AG09309 (cell line): ENCODE data around the gene COX20.
"Not testable (repeated sequence)": the region's sequence is repeated elsewhere in the genome, so short reads cannot be mapped to it uniquely, and the experiment has no call there.

ENCODE experiments used
- DNase-seq: peaks from one replicate; pipeline ENCODE4 v3.0.0-alpha.2; 2010; ENCODE audit warnings: low read depth
- H3K4me3 ChIP-seq: 2 replicates; pipeline ENCODE4 v1.5.1; 2011; ENCODE audit warnings: mild to moderate bottlenecking, low read depth, low read length, moderate library complexity; ENCODE audit not compliant: control insufficient read depth
- CTCF ChIP-seq: IDR thresholded peaks from 2 replicates; pipeline ENCODE4 v1.5.1; 2011; ENCODE audit warnings: mild to moderate bottlenecking, low read depth, low read length, inconsistent platforms; ENCODE audit not compliant: insufficient read depth, control insufficient read depth; ENCODE audit errors: missing control alignments

Gene COX20

DNA sequence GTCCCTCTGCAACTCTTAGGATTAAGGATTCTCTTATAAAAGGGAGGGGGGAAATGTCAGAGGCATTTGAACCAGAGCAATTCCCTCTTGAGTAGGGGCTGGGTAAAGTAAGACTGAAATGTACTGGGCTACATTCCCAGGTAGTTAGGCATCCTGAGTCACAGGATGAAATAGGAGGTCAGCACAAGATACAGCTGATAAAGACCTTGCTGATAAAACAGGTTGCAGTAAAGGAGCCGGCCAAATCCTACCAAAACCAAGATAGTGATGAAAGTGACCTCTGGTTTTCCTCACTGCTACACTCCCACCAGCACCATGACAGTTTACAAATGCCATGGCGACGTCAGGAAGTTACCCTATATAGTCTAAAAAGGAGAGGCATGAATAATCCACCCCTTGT, 14.3 kb upstream of the COX20 start:
- no peak for TF ChIP-seq CTCF
- H3K4me3 ChIP-seq, result no peak overlapping the region
- DNase-seq, result no peak

DNA sequence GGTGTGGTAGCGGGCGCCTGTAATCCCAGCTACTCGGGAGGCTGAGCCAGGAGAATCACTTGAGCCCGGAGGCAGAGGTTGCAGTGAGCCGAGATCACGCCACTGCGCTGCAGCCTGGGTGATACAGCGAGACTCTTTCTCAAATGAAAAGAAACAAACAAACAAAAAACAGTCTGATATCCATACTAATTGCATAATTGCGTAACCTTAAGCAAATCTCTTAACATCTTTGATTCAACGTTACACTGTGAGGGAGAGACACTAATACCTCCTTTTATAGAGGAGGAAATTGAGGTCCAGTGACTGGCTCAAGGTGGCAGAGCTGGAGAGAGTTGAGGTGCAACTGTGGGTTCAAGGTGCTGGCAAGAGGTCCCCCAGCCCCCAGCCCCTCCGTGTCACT, 12.6 kb upstream of the COX20 start:
- no peak overlapping the region for H3K4me3 ChIP-seq
- no peak for DNase-seq
- no peak for TF ChIP-seq CTCF

- TF ChIP-seq CTCF, result no peak
- no peak overlapping the region for H3K4me3 ChIP-seq
- peak; percentile 46 for DNase-seq
These were observed 8.7 kb upstream of the COX20 start for GRCh38 chr1:244826712-244827111.

GRCh38 chr1:244830639-244831038, 4.8 kb upstream of the COX20 start:
- no peak overlapping the region for H3K4me3 ChIP-seq
- no peak for DNase-seq
- TF ChIP-seq CTCF, result no peak

GRCh38 chr1:244833260-244833659, 2.2 kb upstream of the COX20 start:
- peak overlapping the region; percentile 48; the same call in 1 of the 2 replicates for H3K4me3 ChIP-seq
- DNase-seq, result not testable (repeated sequence)

- H3K4me3 ChIP-seq, result peak overlapping the region; percentile 48
- DNase-seq, result peak; percentile 45
- TF ChIP-seq CTCF, result peak; percentile 29
These were observed 1.5 kb upstream of the COX20 start for GRCh38 chr1:244833734-244834542.

DNA sequence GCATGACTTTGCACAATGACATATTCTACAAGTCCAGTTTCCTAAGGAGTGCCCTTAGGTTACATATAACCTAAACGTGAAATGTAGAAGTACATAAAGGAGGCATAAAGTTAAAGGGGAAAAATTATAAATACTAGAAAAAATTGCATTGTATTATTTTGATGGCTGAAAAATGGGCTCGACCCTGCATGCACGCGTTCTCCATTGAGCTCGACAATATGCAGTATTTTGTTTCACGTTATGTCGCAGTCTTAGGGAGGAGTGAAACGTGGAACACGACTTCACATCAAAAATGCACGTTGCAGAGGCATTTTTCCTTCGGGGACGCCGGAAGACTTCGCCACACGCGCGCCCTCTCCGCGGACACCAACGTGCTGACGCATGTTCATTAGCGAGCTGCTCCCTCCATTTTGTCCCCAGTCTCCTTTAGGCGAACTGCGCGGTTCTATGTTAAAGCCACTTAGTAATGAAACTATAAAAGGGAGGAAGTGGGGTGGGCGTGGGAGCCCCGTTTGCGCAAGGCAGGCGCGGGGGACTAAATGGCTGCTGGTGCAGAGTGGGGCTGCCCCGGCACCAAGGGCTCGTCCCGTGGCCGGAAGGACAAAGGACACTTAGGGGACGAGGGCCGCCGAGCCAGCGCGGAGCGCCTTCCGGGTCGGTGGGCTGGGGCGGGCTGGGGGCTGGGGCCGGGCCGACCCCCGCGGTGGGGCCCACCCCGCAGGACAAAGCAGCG, 749 bp upstream of the COX20 start:
- peak; percentile 72 for DNase-seq
- TF ChIP-seq CTCF, result no peak
- H3K4me3 ChIP-seq, result peak overlapping the region; percentile 48
